Activated naive CD8-positive, alpha-beta T cell treated with anti-CD3 and anti-CD28 coated beads, Interleukin-2, amount 10 ng/mL, durations not matched to agents 7 days and 5 days (primary cell): ENCODE data around the gene DAAM1. TPM values are rescaled to one million over a fixed set of nuclear protein-coding genes. Genes with fewer than 3 reads are reported as not detected.

Experiments used
- ATAC-seq: fragments of 150-1000 bp; cut with Tn5 transposase; one replicate; pipeline ENCODE4 v1.10.0; 2021; ENCODE audit warnings: low read depth, moderate library complexity
- POLR2A ChIA-PET: fragments of 350-600 bp; sonication (Branson Sonifier 250); formaldehyde crosslinking; loops from one replicate; lab custom pipeline; 2021; ENCODE audit warnings: antibody characterized with exemption; lab: Charles Lee
- DNase-seq: peaks from one replicate; pipeline ENCODE4 v3.0.0; 2021
- H3K27ac Mint-ChIP-seq: one replicate; pipeline ENCODE4 v1.8.0; 2022; ENCODE audit warnings: mild to moderate bottlenecking, mixed read lengths
- H3K27me3 Mint-ChIP-seq: one replicate; pipeline ENCODE4 v1.8.0; 2022; ENCODE audit warnings: mild to moderate bottlenecking, moderate library complexity, mixed read lengths
- H3K36me3 Mint-ChIP-seq: one replicate; pipeline ENCODE4 v1.8.0; 2021; ENCODE audit warnings: mild to moderate bottlenecking, mixed read lengths
- H3K4me1 Mint-ChIP-seq: one replicate; pipeline ENCODE4 v1.8.0; 2021; ENCODE audit warnings: mixed read lengths
- H3K4me3 Mint-ChIP-seq: one replicate; pipeline ENCODE4 v1.8.0; 2022; ENCODE audit warnings: mild to moderate bottlenecking, moderate library complexity, mixed read lengths
- H3K9me3 Mint-ChIP-seq: one replicate; pipeline ENCODE4 v1.8.0; 2021; ENCODE audit warnings: mixed read lengths
- total RNA-seq, 2 experiments: library from RNA; stranded (reverse); gene quantifications; one replicate each; pipeline ENCODE4 v1.2.3, GENCODE V29; 2021

Gene DAAM1
- total RNA-seq, 2 experiments from 2014 or later: 20.4 to 24.9 TPM

GRCh38 chr14:59358784-59359183 lies 170.3 kb downstream of the DAAM1 start:
- Mint-ChIP-seq H3K36me3 (peaks cover 26% of the 10 kb centered on the region), H3K27ac (no peak overlapping the region)
- POLR2A ChIA-PET: no interaction called here

DNA sequence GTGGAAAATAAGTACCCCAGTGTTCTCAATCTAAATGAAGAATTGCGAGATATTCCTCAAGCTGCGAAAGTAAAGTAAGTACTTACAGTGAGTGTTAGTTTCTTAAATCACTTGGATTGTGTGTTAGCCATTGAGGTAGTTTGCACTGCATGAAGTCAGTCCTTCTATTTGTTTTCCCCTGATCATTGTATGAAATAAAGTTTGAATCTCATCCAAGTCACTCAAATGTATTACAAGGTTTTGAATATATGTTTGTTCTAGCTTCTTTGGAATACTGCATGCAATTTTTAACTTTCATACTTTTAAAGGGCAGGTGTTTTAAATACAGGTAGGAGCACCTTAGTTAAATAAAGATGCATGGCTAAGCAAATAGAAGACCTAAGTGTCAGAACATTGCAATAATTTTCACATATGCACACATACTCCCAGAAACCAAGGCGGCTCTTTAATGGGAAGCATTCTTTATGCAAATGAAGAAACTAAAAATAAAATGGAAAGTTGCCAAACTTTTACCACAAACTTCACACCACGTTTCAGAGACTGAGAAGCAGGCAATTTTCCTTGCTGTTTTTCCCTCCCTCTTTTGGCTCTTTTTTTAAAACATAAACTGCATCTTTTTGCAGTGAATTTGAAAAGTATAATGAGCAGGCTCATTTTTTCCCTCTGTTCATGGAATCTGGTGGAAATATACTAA lies 171.1 kb downstream of the DAAM1 start:
- no peaks in the 10 kb centered on the region for H3K9me3 Mint-ChIP-seq
- no peak overlapping the region for H3K27ac Mint-ChIP-seq
- no peak overlapping the region for H3K4me3 Mint-ChIP-seq
- H3K36me3 Mint-ChIP-seq: peaks cover 31% of the 10 kb centered on the region
- peaks cover 6% of the 10 kb centered on the region for H3K4me1 Mint-ChIP-seq
- H3K27me3 Mint-ChIP-seq: no peaks in the 10 kb centered on the region
- ATAC-seq (no peak), DNase-seq (no peak)
- POLR2A ChIA-PET: no interaction called here

More at GRCh38 chr14:59358784-59359183, 170.3 kb downstream of the DAAM1 start:
- ATAC-seq (no peak), DNase-seq (no peak)
- Mint-ChIP-seq H3K4me1 (peaks cover 6% of the 10 kb centered on the region), H3K27me3 (no peaks in the 10 kb centered on the region), H3K9me3 (no peaks in the 10 kb centered on the region), H3K4me3 (no peak overlapping the region)

GRCh38 chr14:59360233-59360632 lies 171.8 kb downstream of the DAAM1 start:
- Mint-ChIP-seq H3K9me3 (no peaks in the 10 kb centered on the region), H3K36me3 (peaks cover 31% of the 10 kb centered on the region), H3K27ac (no peak overlapping the region), H3K4me1 (peaks cover 4% of the 10 kb centered on the region), H3K27me3 (no peaks in the 10 kb centered on the region), H3K4me3 (no peak overlapping the region)
- POLR2A ChIA-PET: no interaction called here
- ATAC-seq (no peak), DNase-seq (no peak)

DNA sequence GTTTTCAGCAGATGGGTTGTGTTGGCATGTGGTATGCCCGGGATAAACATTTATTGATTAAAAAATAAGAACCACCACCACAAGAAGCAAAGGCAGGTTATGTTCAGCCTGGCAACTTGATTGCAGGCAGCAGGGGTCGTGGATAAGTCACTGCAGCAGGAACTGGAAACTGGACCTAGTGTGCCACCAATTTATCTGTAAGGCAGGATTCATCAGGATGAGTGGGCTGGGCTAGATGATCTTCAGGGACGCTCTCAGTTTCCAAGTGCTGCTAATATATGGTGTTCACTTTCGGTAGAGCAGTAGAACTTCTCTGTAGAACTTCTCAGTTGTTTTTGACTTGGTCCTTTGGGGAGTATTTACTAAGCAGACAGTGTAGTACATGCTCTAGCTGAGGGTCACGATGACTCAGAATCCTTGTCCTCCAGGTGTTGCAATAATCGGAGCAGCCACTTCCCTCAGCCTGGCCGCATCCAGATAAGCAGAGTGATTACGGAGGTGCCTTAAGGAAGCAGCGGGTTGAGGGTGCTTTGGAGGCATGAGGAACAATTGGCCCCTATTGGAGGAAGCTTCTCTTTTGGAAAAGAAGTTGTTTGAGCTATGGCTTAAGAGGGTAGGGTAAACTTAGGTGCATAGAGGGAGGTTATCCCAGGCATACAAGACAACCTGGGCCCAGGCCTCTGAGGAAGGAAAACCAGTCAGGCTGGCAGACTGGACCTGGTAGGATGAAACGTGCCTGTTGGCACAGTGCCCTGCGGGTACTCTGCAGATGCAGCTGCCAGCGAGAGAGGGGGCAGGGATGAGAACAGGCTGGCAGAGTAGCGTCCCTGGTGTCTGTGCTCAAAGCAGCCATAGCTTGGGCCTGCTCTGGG lies 172.7 kb downstream of the DAAM1 start:
- Mint-ChIP-seq H3K36me3 (peaks cover 28% of the 10 kb centered on the region), H3K27ac (no peak overlapping the region), H3K4me3 (no peak overlapping the region), H3K9me3 (no peaks in the 10 kb centered on the region), H3K27me3 (no peaks in the 10 kb centered on the region), H3K4me1 (peaks cover 4% of the 10 kb centered on the region)
- POLR2A ChIA-PET: interaction anchor here (0.6 to 1.4 kb wide), 2 partner anchors 12 to 110 kb away, joined by 3 read pairs; no protein-coding TSS in a partner anchor
- DNase-seq: no peak
- no peak for ATAC-seq

DNA sequence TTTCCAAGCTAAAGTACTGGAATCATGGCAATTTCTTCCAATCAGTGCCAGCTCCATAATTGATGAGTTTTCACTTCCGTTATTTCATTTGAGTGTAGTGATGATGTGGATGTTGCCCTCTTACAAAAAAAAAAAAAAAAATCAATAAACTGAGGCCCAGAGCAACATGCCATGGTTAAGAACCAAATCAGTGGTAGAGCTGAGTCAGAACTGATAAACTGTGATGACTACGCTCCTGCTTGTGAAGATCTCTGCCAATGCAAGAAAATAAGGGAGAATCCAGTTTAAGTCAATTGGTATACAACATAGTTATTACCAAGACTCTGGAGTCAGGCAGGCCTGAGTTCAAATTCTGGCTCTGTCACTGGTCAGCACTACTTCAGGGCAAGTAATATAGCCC lies 174.0 kb downstream of the DAAM1 start:
- Mint-ChIP-seq H3K9me3 (no peaks in the 10 kb centered on the region), H3K36me3 (peaks cover 32% of the 10 kb centered on the region), H3K4me3 (no peak overlapping the region), H3K27ac (no peak overlapping the region), H3K4me1 (peaks cover 4% of the 10 kb centered on the region), H3K27me3 (no peaks in the 10 kb centered on the region)
- POLR2A ChIA-PET: interaction anchor here (0.7 kb wide), 1 partner anchor 20 kb away, joined by 4 read pairs; no protein-coding TSS in a partner anchor
- ATAC-seq (no peak), DNase-seq (no peak)

GRCh38 chr14:59363531-59364226 lies 175.2 kb downstream of the DAAM1 start:
- Mint-ChIP-seq H3K27ac (no peak overlapping the region), H3K4me3 (no peak overlapping the region), H3K4me1 (peaks cover 4% of the 10 kb centered on the region), H3K9me3 (no peaks in the 10 kb centered on the region), H3K36me3 (peaks cover 38% of the 10 kb centered on the region), H3K27me3 (no peaks in the 10 kb centered on the region)
- ATAC-seq (no peak), DNase-seq (no peak)
- POLR2A ChIA-PET: no interaction called here

- Mint-ChIP-seq H3K9me3 (no peaks in the 10 kb centered on the region), H3K36me3 (peaks cover 19% of the 10 kb centered on the region), H3K4me1 (no peaks in the 10 kb centered on the region), H3K27ac (no peak overlapping the region), H3K27me3 (peaks cover 10% of the 10 kb centered on the region), H3K4me3 (no peak overlapping the region)
- no peak for ATAC-seq
- POLR2A ChIA-PET: no interaction called here
- DNase-seq: no peak
Observed at GRCh38 chr14:59370158-59370742, 181.8 kb downstream of the DAAM1 start.

- Mint-ChIP-seq H3K4me3 (no peak overlapping the region), H3K36me3 (peaks cover 20% of the 10 kb centered on the region), H3K4me1 (no peaks in the 10 kb centered on the region), H3K27ac (no peak overlapping the region), H3K9me3 (peaks cover 2% of the 10 kb centered on the region), H3K27me3 (peaks cover 17% of the 10 kb centered on the region)
- DNase-seq: no peak
- POLR2A ChIA-PET: no interaction called here
- no peak for ATAC-seq
Observed at GRCh38 chr14:59371771-59372170, 183.3 kb downstream of the DAAM1 start.

- Mint-ChIP-seq H3K36me3 (peaks cover 8% of the 10 kb centered on the region), H3K27me3 (peaks cover 33% of the 10 kb centered on the region), H3K9me3 (peaks cover 2% of the 10 kb centered on the region), H3K4me3 (no peak overlapping the region), H3K4me1 (peaks cover 2% of the 10 kb centered on the region), H3K27ac (no peak overlapping the region)
- DNase-seq (no peak), ATAC-seq (no peak)
- POLR2A ChIA-PET: no interaction called here
Observed at GRCh38 chr14:59374048-59374447, 185.6 kb downstream of the DAAM1 start.

DNA sequence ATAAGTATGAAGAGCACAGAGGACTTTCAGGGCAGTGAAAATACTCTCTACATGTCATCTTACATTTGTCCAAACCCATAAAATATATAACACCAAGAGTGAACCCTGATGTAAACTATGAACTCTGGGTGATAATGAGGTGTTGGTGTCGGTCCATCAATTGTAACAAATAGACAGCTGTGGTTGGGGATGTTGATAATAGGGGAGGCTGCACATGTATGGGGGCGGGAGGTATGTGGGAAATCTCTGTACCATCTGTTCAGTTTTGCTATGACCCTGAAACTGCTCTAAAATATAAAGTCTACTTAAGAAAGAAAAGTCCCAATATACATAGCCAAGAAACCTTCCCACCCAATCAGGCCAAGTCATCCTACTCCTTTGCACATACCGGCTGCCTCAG lies 188.2 kb downstream of the DAAM1 start:
- no peak for DNase-seq
- Mint-ChIP-seq H3K27me3 (peaks cover 57% of the 10 kb centered on the region), H3K27ac (no peak overlapping the region), H3K4me1 (peaks cover 2% of the 10 kb centered on the region), H3K9me3 (peaks cover 2% of the 10 kb centered on the region), H3K4me3 (no peak overlapping the region), H3K36me3 (peaks cover 4% of the 10 kb centered on the region)
- POLR2A ChIA-PET: no interaction called here
- ATAC-seq: no peak

DNA sequence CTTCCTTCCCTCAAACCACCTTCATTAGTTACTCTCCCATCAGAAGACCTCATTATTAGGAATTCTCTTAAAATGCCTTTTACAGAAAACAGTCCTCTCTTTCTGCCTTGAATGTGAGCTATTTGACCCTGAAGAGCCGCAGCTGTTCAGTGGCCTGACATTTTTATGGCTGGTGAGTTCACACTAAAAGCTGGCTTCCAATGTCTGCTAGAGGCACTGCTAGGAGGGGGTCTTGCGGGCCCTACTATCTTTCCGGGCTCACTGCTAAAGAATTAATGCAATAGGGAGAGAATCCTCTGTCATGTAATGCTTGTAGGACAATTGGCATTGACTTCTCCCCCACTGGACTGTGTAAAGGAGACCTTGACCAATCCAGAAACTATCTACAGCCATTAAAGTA lies 189.0 kb downstream of the DAAM1 start:
- H3K27me3 Mint-ChIP-seq: peaks cover 62% of the 10 kb centered on the region
- ATAC-seq (no peak), DNase-seq (no peak)
- no peak overlapping the region for H3K27ac Mint-ChIP-seq
- H3K4me3 Mint-ChIP-seq: no peak overlapping the region
- H3K9me3 Mint-ChIP-seq: peaks cover 4% of the 10 kb centered on the region
- peaks cover 2% of the 10 kb centered on the region for H3K36me3 Mint-ChIP-seq
- peaks cover 2% of the 10 kb centered on the region for H3K4me1 Mint-ChIP-seq
- POLR2A ChIA-PET: no interaction called here

GRCh38 chr14:59377991-59378601 lies 189.6 kb downstream of the DAAM1 start:
- no peak overlapping the region for H3K27ac Mint-ChIP-seq
- peaks cover 5% of the 10 kb centered on the region for H3K9me3 Mint-ChIP-seq
- peaks cover 3% of the 10 kb centered on the region for H3K36me3 Mint-ChIP-seq
- ATAC-seq (no peak), DNase-seq (no peak)
- H3K27me3 Mint-ChIP-seq: peaks cover 68% of the 10 kb centered on the region
- H3K4me1 Mint-ChIP-seq: peaks cover 2% of the 10 kb centered on the region
- POLR2A ChIA-PET: no interaction called here
- no peak overlapping the region for H3K4me3 Mint-ChIP-seq

GRCh38 chr14:59389936-59390335 lies 201.5 kb downstream of the DAAM1 start:
- ATAC-seq (no peak), DNase-seq (no peak)
- Mint-ChIP-seq H3K27ac (no peak overlapping the region), H3K27me3 (peaks cover 23% of the 10 kb centered on the region), H3K4me1 (peaks cover 7% of the 10 kb centered on the region), H3K9me3 (peaks cover 5% of the 10 kb centered on the region), H3K4me3 (no peak overlapping the region), H3K36me3 (peaks cover 15% of the 10 kb centered on the region)
- POLR2A ChIA-PET: no interaction called here
